SU-DHL-6 (cell line): ENCODE measurements around the gene ZNF107.

Experiments
- H2AFZ ChIP-seq: fragments of 200-600 bp; sonication (generic); 2 replicates; pipeline ENCODE4 v1.6.1; 2014; ENCODE audit warnings: low read depth, mild to moderate bottlenecking, moderate library complexity, mixed read lengths, antibody characterized with exemption, low read length; ENCODE audit not compliant: severe bottlenecking
- H3F3A ChIP-seq: fragments of 200-600 bp; shearing (Covaris generic); 2 replicates; pipeline ENCODE4 v1.6.0; 2016; ENCODE audit warnings: antibody characterized with exemption, mild to moderate bottlenecking; ENCODE audit not compliant: insufficient read depth
- H3K27ac ChIP-seq: fragments of 200-600 bp; sonication (generic); 2 replicates; pipeline ENCODE4 v1.5.1; 2016; ENCODE audit warnings: low read depth, mild to moderate bottlenecking, low read length, moderate library complexity, mixed read lengths
- H3K27me3 ChIP-seq: fragments of 200-600 bp; sonication (generic), shearing (Covaris generic); 2 replicates; pipeline ENCODE4 v1.6.0; 2014; ENCODE audit warnings: mild to moderate bottlenecking, low read length
- H3K36me3 ChIP-seq: fragments of 200-600 bp; sonication (generic); 2 replicates; pipeline ENCODE4 v1.6.1; 2014; ENCODE audit warnings: mild to moderate bottlenecking, low read length, mixed read lengths
- H3K4me2 ChIP-seq: fragments of 300-600, 200-600 bp; shearing (Covaris generic), sonication (generic); 2 replicates; pipeline ENCODE4 v1.6.0; 2014; ENCODE audit warnings: low read length, low read depth, mild to moderate bottlenecking; ENCODE audit not compliant: poor library complexity, severe bottlenecking
- H3K4me3 ChIP-seq: fragments of 200-600 bp; sonication (generic); 2 replicates; pipeline ENCODE4 v1.5.1; 2014; ENCODE audit warnings: antibody characterized with exemption, low read length, mild to moderate bottlenecking, mixed read lengths; ENCODE audit not compliant: insufficient read depth, poor library complexity, severe bottlenecking
- H3K79me2 ChIP-seq: fragments of 200-600 bp; sonication (generic); 2 replicates; pipeline ENCODE4 v1.6.1; 2014; ENCODE audit warnings: mild to moderate bottlenecking, low read length, moderate library complexity; ENCODE audit not compliant: insufficient read depth
- H3K9ac ChIP-seq: fragments of 200-600 bp; sonication (generic); 2 replicates; pipeline ENCODE4 v1.7.0; 2014; ENCODE audit warnings: mild to moderate bottlenecking, low read length
- H3K9me2 ChIP-seq: fragments of 200-600 bp; sonication (generic); replicated peaks from 2 replicates; pipeline ENCODE4 v1.6.1; 2014; ENCODE audit warnings: low read length; ENCODE audit not compliant: insufficient read depth
- H3K9me3 ChIP-seq: fragments of 200-600 bp; sonication (generic); 2 replicates; pipeline ENCODE4 v1.6.1; 2014; ENCODE audit warnings: low read length, mixed read lengths; ENCODE audit not compliant: insufficient read depth
- H4K20me1 ChIP-seq: fragments of 200-600 bp; sonication (generic); 2 replicates; pipeline ENCODE4 v1.6.1; 2014; ENCODE audit warnings: low read depth, mild to moderate bottlenecking, antibody characterized with exemption, low read length, moderate library complexity, mixed read lengths
- EZH2phosphoT487 ChIP-seq: fragments of 200-600 bp; sonication (generic), shearing (Covaris generic); conservative IDR thresholded peaks from 2 replicates; pipeline ENCODE4 v1.6.1; 2018; ENCODE audit warnings: mild to moderate bottlenecking, antibody characterized with exemption, low read length, moderate library complexity, mixed read lengths
- TF ChIP-seq, protein P1 (sequence below): fragments of 200-600 bp; sonication (generic); IDR thresholded peaks from one replicate; pipeline ENCODE4 v1.5.1; 2017; ENCODE audit warnings: antibody characterized with exemption, mild to moderate bottlenecking, low read length, moderate library complexity; ENCODE audit not compliant: insufficient read depth, poor library complexity, severe bottlenecking

Gene ZNF107

GRCh38 chr7:64642875-64643274 is 23.1 kb upstream of the ZNF107 start:
- H3K9me2 ChIP-seq, result no peaks in the 10 kb centered on the region
- no peak overlapping the region for H3K4me2 ChIP-seq
- H3K27ac ChIP-seq, result no peak overlapping the region
- H4K20me1 ChIP-seq, result no peaks in the 10 kb centered on the region
- H2AFZ ChIP-seq, result no peak overlapping the region
- no peaks in the 10 kb centered on the region for H3K27me3 ChIP-seq
- no peaks in the 10 kb centered on the region for H3K9me3 ChIP-seq
- no peaks in the 10 kb centered on the region for H3K36me3 ChIP-seq
- no peak overlapping the region for H3K9ac ChIP-seq
- no peak overlapping the region for H3K4me3 ChIP-seq
- no peaks in the 10 kb centered on the region for H3F3A ChIP-seq
- H3K79me2 ChIP-seq, result no peaks in the 10 kb centered on the region
- TF ChIP-seq, protein P1, sequence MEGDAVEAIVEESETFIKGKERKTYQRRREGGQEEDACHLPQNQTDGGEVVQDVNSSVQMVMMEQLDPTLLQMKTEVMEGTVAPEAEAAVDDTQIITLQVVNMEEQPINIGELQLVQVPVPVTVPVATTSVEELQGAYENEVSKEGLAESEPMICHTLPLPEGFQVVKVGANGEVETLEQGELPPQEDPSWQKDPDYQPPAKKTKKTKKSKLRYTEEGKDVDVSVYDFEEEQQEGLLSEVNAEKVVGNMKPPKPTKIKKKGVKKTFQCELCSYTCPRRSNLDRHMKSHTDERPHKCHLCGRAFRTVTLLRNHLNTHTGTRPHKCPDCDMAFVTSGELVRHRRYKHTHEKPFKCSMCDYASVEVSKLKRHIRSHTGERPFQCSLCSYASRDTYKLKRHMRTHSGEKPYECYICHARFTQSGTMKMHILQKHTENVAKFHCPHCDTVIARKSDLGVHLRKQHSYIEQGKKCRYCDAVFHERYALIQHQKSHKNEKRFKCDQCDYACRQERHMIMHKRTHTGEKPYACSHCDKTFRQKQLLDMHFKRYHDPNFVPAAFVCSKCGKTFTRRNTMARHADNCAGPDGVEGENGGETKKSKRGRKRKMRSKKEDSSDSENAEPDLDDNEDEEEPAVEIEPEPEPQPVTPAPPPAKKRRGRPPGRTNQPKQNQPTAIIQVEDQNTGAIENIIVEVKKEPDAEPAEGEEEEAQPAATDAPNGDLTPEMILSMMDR, result no peak
- no peak for TF ChIP-seq EZH2phosphoT487

DNA sequence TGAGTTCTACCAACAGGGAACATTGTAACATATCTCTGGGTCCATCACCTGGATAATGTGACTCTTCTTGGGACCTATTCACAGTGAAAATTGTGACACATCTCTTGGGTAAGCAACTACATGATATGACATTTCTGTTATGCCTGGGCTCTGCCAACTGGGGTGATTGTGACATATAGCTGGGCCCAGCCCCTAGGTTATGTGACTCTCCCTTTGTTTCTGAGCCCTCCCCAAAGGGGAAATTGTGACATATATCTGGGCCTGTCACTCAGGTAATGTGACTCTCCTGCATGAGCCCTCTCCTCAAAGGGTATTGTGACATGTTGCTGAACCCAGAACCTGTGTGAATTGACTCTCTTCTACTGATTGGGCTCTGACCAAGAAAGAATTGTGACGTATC is 22.4 kb upstream of the ZNF107 start:
- no peak overlapping the region for H3K9ac ChIP-seq
- no peaks in the 10 kb centered on the region for H4K20me1 ChIP-seq
- H3K27me3 ChIP-seq, result no peaks in the 10 kb centered on the region
- no peaks in the 10 kb centered on the region for H3K79me2 ChIP-seq
- H3K4me3 ChIP-seq, result no peak overlapping the region
- no peaks in the 10 kb centered on the region for H3F3A ChIP-seq
- no peaks in the 10 kb centered on the region for H3K9me2 ChIP-seq
- no peaks in the 10 kb centered on the region for H3K36me3 ChIP-seq
- H2AFZ ChIP-seq, result no peak overlapping the region
- H3K9me3 ChIP-seq, result no peaks in the 10 kb centered on the region
- TF ChIP-seq, protein P1, result no peak
- TF ChIP-seq EZH2phosphoT487, result no peak
- H3K4me2 ChIP-seq, result no peak overlapping the region
- no peak overlapping the region for H3K27ac ChIP-seq

- Histone ChIP-seq H3K4me2 (no peak overlapping the region), H3K27ac (no peak overlapping the region), H3K27me3 (no peaks in the 10 kb centered on the region), H3K9me3 (no peaks in the 10 kb centered on the region), H2AFZ (no peak overlapping the region), H4K20me1 (no peaks in the 10 kb centered on the region), H3K4me3 (no peak overlapping the region), H3K79me2 (no peaks in the 10 kb centered on the region), H3K9me2 (no peaks in the 10 kb centered on the region), H3K9ac (no peak overlapping the region), H3K36me3 (no peaks in the 10 kb centered on the region), H3F3A (no peaks in the 10 kb centered on the region)
- TF ChIP-seq, protein P1, result no peak
- no peak for TF ChIP-seq EZH2phosphoT487
These were observed 14.7 kb upstream of the ZNF107 start for GRCh38 chr7:64651203-64651602.

GRCh38 chr7:64651632-64652165 is 14.2 kb upstream of the ZNF107 start:
- Histone ChIP-seq H2AFZ (no peak overlapping the region), H3K36me3 (no peaks in the 10 kb centered on the region), H3K9me3 (no peaks in the 10 kb centered on the region)

More at GRCh38 chr7:64651632-64652165, 14.2 kb upstream of the ZNF107 start:
- no peaks in the 10 kb centered on the region for H3K27me3 ChIP-seq
- H3F3A ChIP-seq, result no peaks in the 10 kb centered on the region
- H3K9ac ChIP-seq, result no peak overlapping the region
- no peaks in the 10 kb centered on the region for H3K79me2 ChIP-seq
- no peaks in the 10 kb centered on the region for H4K20me1 ChIP-seq
- H3K4me3 ChIP-seq, result no peak overlapping the region
- H3K4me2 ChIP-seq, result no peak overlapping the region
- TF ChIP-seq EZH2phosphoT487, result no peak
- TF ChIP-seq, protein P1, result peak; percentile 11
- no peaks in the 10 kb centered on the region for H3K9me2 ChIP-seq
- no peak overlapping the region for H3K27ac ChIP-seq
